HG03520 (cell line): ENCODE measurements around the gene HS3ST3B1.
A peak's percentile ranks its signal among the peaks of the same experiment; 100 is the strongest.

Experiments used
- ATAC-seq: cut with Tn5 transposase; IDR thresholded peaks from one replicate; pipeline ENCODE4 v1.9.1; 2021; ENCODE audit warnings: mild to moderate bottlenecking, moderate library complexity; ENCODE audit not compliant: unreplicated experiment

The HS3ST3B1 gene

GRCh38 chr17:14302431-14303099, 1.7 kb downstream of the HS3ST3B1 start:
- ATAC-seq = peak; percentile 52

GRCh38 chr17:14303343-14304221, 2.7 kb downstream of the HS3ST3B1 start:
- ATAC-seq = no peak

GRCh38 chr17:14304222-14304772, 3.4 kb downstream of the HS3ST3B1 start:
- no peak for ATAC-seq

GRCh38 chr17:14304773-14305517, 4.1 kb downstream of the HS3ST3B1 start:
- ATAC-seq = no peak

- ATAC-seq = no peak
These were observed 5.1 kb downstream of the HS3ST3B1 start for GRCh38 chr17:14305785-14306496.

- no peak for ATAC-seq
These were observed 5.7 kb downstream of the HS3ST3B1 start for GRCh38 chr17:14306596-14306995.

GRCh38 chr17:14307560-14308024, 6.7 kb downstream of the HS3ST3B1 start:
- no peak for ATAC-seq

GRCh38 chr17:14308636-14308964, 7.7 kb downstream of the HS3ST3B1 start:
- ATAC-seq = no peak

GRCh38 chr17:14308965-14309879, 8.3 kb downstream of the HS3ST3B1 start:
- peak; percentile 99 for ATAC-seq

- ATAC-seq = no peak
These were observed 9.2 kb downstream of the HS3ST3B1 start for GRCh38 chr17:14310101-14310500.

GRCh38 chr17:14310605-14311004, 9.7 kb downstream of the HS3ST3B1 start:
- no peak for ATAC-seq

GRCh38 chr17:14311186-14311705, 10.4 kb downstream of the HS3ST3B1 start:
- ATAC-seq = no peak

GRCh38 chr17:14311981-14312380, 11.1 kb downstream of the HS3ST3B1 start:
- ATAC-seq = no peak

- ATAC-seq = no peak
These were observed 11.6 kb downstream of the HS3ST3B1 start for GRCh38 chr17:14312522-14312921.

- ATAC-seq = no peak
These were observed 15.4 kb downstream of the HS3ST3B1 start for GRCh38 chr17:14316126-14316832.

- no peak for ATAC-seq
These were observed 16.5 kb downstream of the HS3ST3B1 start for GRCh38 chr17:14317383-14317782.

- ATAC-seq = no peak
These were observed 17.4 kb downstream of the HS3ST3B1 start for GRCh38 chr17:14318109-14318917.

GRCh38 chr17:14318918-14319205, 18.0 kb downstream of the HS3ST3B1 start:
- no peak for ATAC-seq
